GM19239 (cell line): ENCODE measurements around the gene SDC1.

ENCODE experiments used
- DNase-seq: peaks from one replicate; pipeline ENCODE4 v3.0.0; 2011; ENCODE audit warnings: low spot score; ENCODE audit not compliant: insufficient read length
- FAIRE-seq: peaks from 2 replicates; lab custom pipeline; 2011; peaks lifted over from hg19 to GRCh38; lab: Jason Lieb, UNC

The SDC1 gene

GRCh38 chr2:20187331-20187730, 37.6 kb downstream of the SDC1 start:
- DNase-seq (no peak), FAIRE-seq (no peak)

DNA sequence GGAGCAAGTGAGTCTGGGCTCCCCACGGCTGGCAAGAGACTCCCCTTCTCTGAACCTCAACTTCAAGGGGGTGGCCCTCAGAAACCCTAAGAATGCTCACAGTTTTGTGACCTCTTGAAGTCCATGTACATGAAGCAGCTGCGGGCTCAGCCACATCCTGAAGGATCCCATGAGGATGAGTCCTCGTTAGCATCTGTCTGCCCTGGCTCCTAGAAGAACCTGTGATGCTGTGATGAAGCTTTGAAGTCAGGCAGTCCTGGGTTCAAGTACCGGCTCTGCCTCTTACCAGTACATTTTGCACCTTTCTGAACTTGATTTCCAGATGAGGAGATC, 38.1 kb downstream of the SDC1 start:
- no peak for FAIRE-seq
- DNase-seq, result no peak

DNA sequence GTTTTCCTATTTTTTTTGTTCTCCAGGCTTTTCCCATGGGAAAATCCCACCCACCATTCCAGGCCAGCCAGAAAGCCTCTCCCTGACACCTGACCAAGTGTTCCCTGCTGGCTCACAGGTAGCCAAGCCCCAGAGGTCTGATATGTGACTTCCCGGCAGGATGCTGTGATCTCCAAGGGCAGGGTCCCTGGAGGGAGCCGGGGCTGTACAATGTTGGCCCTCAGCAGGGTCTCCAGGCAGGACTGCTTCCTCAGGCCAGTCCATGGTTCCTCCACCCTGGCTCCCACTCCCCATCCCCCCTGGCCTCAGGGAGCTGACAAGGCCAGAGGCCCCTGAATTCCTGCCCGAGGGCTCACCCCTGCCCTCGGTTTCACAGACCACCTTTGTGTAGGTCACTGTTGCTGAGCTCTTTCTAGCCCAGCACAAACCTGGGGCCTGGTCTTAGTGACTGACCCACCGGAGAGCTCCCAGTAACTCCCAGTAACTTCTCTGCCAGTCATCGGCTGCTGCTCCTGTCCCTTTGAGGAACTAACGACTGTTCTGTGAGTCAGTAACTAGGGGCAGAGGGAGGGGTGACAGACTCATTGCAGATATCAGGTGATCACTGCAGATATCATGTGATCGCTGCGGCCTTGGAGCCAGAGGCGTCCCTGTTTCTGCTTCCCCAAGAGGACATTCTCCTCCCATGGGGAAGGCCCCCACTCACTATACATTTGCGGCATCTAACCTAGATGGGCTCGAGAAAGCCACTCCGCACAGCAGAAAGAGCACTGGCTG, 38.7 kb downstream of the SDC1 start:
- no peak for FAIRE-seq

DNA sequence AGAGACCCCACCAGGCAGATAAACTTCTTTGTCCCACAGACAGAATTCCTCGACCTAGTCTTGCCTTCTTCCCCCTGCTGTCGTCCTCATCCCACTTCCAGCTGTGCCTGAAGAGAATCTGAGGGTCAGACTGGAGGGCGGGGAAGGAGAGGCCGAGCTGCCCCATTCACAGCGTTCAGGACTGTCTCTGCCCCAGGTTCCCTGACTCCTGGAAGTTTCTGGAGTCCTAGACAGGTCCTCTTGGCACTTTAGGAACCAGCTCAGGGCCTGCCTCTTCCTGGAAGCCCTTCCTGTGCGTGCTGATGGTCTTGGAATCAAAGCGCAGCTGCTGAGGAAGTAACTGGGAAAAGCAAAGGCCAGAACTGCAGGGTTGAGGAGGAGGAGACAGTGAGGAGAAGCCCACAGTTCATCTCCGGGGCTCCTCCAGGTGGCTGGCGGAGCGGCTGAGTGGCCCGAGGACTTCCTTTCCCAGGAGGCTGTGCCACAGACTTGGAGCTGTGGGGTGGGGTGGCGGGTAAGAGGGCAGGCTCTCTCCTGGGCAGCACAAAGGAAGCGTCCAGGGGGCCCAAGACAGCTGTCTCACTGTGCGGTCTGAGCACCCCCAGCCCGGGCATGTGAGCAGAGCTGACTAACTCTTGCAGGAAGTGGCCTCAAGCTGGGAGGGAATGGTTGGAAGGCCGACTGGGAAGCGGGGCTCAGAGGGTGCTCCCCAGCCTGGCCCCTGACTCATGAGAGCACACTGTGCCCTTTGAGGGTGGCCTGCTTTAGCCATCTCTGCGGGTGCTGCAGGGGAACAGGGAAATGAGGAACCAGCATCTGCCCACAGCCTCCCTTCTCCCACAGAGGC, 39.5 kb downstream of the SDC1 start:
- no peak for DNase-seq
- FAIRE-seq, result no peak

More for the DNA sequence above, 38.7 kb downstream of the SDC1 start:
- no peak for DNase-seq

- no peak for FAIRE-seq
Measured at GRCh38 chr2:20184067-20184938, 40.6 kb downstream of the SDC1 start.

DNA sequence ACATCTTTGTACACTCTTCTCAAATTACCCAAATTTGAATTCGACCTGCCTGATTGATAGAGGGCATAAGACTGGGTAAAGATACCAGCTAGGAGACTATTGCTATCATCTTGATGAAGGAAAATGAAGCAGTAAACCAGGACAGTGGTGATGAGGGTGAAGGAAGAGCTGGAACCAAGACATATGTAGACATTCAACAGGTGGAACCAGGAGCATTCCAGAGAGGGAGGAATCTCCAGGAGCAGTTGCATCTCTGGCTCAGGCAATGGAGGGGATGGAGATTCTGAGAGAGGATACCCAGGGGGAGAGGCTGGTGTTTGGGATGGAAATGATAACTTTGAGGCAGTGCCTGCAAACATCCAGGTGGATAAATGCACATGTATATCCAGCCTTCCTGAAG, 41.6 kb downstream of the SDC1 start:
- no peak for DNase-seq
- no peak for FAIRE-seq

More at GRCh38 chr2:20184067-20184938, 40.6 kb downstream of the SDC1 start:
- no peak for DNase-seq

- FAIRE-seq, result no peak
Measured at GRCh38 chr2:20182241-20182931, 42.5 kb downstream of the SDC1 start.

DNA sequence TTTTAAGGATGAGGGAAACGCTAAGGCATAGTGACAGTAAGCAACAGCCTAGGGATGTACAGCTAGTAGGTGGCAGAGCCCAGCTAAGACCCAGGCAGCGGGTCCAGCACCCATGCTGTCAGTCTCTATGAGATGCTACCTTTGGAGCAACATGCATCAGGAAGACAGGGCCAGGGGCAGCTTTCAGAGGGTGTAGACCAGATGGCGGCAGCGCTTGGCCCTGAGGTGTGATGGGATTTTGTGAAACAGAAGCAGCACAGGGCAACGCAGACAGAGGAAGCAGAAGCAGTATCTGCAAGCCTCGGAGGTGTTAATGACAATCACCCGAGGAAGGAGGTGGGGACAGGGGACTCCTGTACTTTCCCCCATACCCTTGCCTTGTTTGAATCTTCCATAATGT, 43.2 kb downstream of the SDC1 start:
- FAIRE-seq (no peak), DNase-seq (no peak)

More at GRCh38 chr2:20182241-20182931, 42.5 kb downstream of the SDC1 start:
- DNase-seq, result no peak

DNA sequence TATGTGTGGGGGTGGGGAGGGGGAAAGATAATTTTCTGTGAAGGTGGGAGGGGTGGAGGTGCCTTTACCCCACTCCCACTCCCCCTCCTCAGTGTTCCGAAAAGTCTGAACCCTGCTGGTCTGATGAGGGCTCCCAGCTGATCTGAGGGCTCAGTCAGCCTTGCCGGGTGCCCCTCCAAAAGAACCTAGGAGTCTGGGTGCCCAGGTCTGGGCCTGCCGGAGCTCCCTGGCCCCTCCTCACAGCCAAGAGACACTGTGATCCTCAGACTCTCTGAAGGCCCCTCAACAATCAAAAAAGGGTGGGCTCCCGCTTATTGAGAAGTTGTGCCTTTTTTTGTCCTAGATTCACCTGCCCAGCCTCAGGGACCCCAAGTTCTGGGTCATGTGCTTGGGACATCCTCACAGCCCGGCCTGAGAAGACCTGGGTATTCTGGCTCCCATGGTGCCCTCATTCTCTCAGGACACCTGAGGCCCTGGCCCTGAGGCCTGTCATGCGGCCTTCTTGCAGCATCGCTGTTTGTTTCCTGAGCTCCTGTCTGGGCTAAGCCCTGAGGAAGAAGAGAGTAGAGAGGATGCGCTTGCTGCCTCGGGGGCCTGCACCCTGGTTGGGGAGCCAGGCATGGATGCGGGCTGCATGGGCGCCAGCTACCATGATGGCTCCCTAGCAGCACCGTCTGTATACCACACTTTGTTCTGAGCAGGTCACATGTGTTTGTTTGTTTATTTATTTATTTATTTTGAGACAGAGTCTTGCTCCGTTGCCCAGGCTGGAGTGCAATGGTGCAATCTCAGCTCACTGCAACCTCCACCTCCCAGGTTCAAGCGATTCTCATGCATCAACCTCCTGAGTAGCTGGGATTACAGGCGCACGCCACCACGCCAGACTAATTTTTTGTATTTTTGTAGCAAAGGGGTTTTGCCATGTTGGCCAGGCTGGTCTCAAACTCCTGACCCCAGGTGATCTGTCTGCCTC, 44.0 kb downstream of the SDC1 start:
- FAIRE-seq (no peak), DNase-seq (no peak)

DNA sequence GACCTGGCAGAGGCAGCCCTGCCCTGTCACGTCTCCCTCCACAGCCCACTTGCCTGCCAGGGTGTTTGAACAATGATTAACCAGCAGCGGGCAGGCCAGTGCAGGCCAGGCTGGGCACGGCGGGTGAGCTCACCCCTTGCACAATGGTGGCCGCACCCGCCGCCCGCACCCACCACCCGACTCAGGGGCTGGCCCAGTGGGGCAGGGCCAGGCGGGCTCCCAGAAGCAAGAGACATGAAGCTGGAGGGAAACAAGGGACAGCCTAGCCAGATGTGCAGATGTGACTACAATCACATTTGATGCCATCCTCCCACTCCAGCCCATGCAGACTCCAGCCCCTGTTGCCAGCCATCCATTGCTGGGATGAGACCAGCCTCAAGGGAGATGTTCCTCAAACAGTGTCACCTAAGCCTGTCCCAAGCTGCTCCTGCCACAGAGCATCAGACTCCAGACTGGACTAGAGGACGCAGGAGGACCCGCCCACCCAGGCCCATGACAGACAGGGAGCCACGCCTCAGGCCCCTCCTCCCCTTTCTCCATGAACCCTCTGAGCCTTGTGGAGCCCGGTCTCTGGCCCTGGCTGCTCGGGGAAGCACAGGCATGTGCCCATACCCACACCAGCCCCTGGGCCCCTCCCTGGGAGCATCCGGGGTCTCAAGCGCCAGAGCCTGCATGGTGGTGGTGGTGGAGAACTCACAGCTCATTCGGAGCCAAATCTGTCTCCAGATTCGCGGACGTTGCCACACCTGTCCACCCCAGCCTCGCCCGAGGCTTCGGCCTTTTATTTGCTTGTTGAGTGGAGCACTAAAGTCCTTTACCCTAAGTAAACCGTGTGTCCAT, 45.0 kb downstream of the SDC1 start:
- no peak for DNase-seq
- no peak for FAIRE-seq

DNA sequence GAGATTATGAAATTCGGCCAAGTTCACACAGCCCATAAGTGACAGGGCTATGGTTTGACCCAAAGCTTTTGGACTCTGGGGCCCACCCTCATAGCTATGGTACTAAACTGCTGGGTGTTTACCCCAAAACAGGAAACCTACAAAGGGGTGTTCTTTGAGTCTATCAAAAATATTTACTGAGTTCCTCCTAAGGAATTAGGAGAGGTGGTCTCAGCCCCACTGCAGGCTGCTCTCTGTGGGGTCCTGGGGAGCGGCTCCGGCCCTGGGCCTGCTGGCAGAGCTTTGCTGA, 45.5 kb downstream of the SDC1 start:
- FAIRE-seq (no peak), DNase-seq (no peak)

DNA sequence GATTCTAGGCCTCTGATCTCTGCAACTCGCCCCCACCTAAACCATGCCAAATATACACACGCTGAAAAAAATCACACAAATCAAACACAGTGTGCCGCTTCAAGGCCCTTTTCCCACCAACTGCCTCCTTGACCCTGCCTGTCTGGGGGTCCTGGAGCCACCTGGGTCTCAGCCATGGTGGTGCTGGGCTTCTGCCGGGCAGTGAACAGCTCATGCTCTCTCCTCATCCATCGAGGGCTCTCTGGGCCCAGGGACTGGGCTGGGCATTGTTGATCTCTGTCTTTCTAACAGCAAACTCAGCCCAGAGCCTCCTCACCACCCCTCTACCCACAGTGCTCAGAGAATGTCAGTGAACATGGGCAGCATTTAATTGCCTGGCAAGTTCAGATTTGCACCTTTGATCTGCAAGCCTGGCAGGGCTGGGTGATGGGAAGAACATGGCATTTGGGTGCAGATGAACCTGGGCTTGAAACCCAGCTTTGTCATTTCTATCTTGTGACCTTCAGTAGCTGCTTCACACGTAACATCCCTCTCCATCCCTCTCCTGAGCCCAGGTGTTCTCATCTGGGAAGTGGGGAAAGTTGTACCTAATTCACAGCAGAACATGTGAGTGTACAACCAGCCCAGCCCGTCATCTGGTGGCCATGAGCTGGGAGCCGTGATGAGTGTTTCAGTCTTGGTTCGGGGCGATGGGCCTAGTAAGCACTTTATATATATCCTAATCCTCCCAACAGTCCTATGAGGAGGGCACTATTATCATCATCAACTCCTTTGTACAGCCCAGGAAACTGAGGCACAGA, 46.1 kb downstream of the SDC1 start:
- DNase-seq (no peak), FAIRE-seq (no peak)

- no peak for FAIRE-seq
Measured at GRCh38 chr2:20178249-20178607, 46.7 kb downstream of the SDC1 start.

GRCh38 chr2:20177556-20178248, 47.2 kb downstream of the SDC1 start:
- FAIRE-seq (no peak), DNase-seq (no peak)

More at GRCh38 chr2:20178249-20178607, 46.7 kb downstream of the SDC1 start:
- DNase-seq, result no peak

GRCh38 chr2:20176760-20177159, 48.2 kb downstream of the SDC1 start:
- no peak for FAIRE-seq
- no peak for DNase-seq

DNA sequence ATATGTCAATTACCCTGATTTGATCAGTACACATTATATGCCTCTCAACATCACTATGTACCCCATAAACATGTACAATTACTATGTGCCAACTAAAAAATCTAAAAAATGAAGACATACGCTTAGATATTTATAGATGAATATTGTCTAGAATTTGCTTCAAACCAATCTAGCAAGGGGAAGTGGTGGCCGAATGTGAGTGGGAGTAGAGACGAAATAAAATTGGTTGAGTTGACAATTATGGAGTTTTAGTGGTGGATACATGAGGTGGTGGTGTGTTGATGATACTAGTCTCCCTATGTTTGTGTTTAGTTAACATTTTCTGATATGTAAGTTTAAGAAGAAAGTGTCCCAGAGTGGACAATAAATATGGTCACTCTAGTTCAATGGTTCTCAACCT, 49.0 kb downstream of the SDC1 start:
- FAIRE-seq (no peak), DNase-seq (no peak)

GRCh38 chr2:20175267-20175666, 49.7 kb downstream of the SDC1 start:
- FAIRE-seq (no peak), DNase-seq (no peak)
